ENCODE results near the gene MAT2B. TPM values are rescaled to one million over a fixed set of nuclear protein-coding genes. Genes with fewer than 3 reads are reported as not detected.

Gene MAT2B
- total and polyA plus RNA-seq, 2 of the 13 experiments (the other 11 are each of a cell fraction or from before 2014, with no cell fraction given): 20.2 to 37.1 TPM

DNA sequence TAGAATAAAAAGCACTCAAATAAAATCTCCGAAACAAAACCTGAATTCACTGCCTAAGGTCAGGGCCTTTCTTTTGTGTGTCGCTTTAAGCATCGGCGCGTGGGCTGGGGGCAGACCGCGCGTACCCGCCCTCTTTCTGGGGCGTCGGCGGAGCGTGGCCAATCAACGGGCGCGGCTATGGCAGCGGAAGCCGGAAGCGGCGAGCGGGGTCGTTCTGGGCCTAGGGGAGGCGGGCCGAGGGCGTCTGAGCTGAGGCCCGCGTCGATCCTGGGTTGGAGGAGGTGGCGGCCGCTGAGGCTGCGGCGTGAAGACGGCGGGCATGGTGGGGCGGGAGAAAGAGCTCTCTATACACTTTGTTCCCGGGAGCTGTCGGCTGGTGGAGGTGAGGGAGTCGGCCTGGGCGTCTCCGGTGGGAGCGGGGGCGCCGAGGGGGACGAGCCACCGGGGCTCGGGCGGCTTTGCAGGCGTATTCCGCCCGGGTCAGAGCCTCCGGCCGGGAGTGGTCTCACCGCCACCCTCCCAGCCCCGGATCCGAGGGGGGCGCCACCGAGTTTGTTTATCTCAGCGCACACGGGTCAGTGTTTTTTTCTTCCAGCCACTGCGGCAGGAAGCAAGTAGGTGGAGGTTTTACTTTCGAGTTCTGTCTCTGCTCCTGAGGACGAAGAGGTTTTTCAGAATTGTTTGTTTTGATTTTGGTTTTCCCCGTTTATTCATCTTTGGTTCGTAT lies at the start of gene MAT2B (continued):
- no peak for TF ChIP-seq HNF1A (IDR thresholded peaks at IDR 0.05; ENCODE audit: low read depth)
- TF ChIP-seq HNF1A (CRISPR knock-in tag; IDR thresholded peaks at IDR 0.05; ENCODE audit: borderline replicate concordance): peak; percentile 44; the same call in 1 of the 2 replicates
- peak; percentile 28; the same call in 1 of the 2 replicates for TF ChIP-seq GZF1 (CRISPR knock-in tag; IDR thresholded peaks at IDR 0.05)
- TF ChIP-seq SP5 (CRISPR knock-in tag; IDR thresholded peaks at IDR 0.05; ENCODE audit: borderline replicate concordance, low read depth): peak; percentile 63
- no peak for TF ChIP-seq MBD4 (IDR thresholded peaks at IDR 0.05; ENCODE audit: borderline replicate concordance, low read length)
- TF ChIP-seq, protein P1, sequence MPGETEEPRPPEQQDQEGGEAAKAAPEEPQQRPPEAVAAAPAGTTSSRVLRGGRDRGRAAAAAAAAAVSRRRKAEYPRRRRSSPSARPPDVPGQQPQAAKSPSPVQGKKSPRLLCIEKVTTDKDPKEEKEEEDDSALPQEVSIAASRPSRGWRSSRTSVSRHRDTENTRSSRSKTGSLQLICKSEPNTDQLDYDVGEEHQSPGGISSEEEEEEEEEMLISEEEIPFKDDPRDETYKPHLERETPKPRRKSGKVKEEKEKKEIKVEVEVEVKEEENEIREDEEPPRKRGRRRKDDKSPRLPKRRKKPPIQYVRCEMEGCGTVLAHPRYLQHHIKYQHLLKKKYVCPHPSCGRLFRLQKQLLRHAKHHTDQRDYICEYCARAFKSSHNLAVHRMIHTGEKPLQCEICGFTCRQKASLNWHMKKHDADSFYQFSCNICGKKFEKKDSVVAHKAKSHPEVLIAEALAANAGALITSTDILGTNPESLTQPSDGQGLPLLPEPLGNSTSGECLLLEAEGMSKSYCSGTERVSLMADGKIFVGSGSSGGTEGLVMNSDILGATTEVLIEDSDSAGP (CRISPR knock-in tag; IDR thresholded peaks at IDR 0.05; ENCODE audit: borderline replicate concordance): peak; percentile 100
- TF ChIP-seq NR2C2 (CRISPR knock-in tag; IDR thresholded peaks at IDR 0.05; ENCODE audit: borderline replicate concordance): peak; percentile 90
- TF ChIP-seq YEATS2 (CRISPR knock-in tag; IDR thresholded peaks at IDR 0.05; ENCODE audit: borderline replicate concordance): peak; percentile 79
- 0 out of 2 replicates have a peak, but pooled peaks have one; percentile 31 for TF ChIP-seq ZNF256 (CRISPR knock-in tag; conservative IDR thresholded peaks at IDR 0.05)
- peak; percentile 97 for TF ChIP-seq ELF4 (CRISPR knock-in tag; IDR thresholded peaks at IDR 0.05; ENCODE audit: borderline replicate concordance)
- TF ChIP-seq RAD51 (IDR thresholded peaks at IDR 0.05; ENCODE audit: borderline replicate concordance): no peak
- TF ChIP-seq BCL6 (CRISPR knock-in tag; IDR thresholded peaks at IDR 0.05): no peak; the same call in 1 of the 2 replicates
- TF ChIP-seq ZNF788 (CRISPR knock-in tag; IDR thresholded peaks at IDR 0.05; ENCODE audit: borderline replicate concordance): peak; percentile 60; the same call in 1 of the 2 replicates
- peak; percentile 13; the same call in 1 of the 2 replicates for TF ChIP-seq ZNF12 (CRISPR knock-in tag; IDR thresholded peaks at IDR 0.05)
- peak; percentile 92 for TF ChIP-seq SRSF1 (optimal IDR thresholded peaks at IDR 0.05; ENCODE audit: low read depth, low read length)
- 0 out of 2 replicates have a peak, but pooled peaks have one; percentile 66 for TF ChIP-seq MAF1 (CRISPR knock-in tag; IDR thresholded peaks at IDR 0.05; ENCODE audit: borderline replicate concordance)
- peak; percentile 93 for TF ChIP-seq NR0B2 (CRISPR knock-in tag; IDR thresholded peaks at IDR 0.05)
- TF ChIP-seq, protein P2, sequence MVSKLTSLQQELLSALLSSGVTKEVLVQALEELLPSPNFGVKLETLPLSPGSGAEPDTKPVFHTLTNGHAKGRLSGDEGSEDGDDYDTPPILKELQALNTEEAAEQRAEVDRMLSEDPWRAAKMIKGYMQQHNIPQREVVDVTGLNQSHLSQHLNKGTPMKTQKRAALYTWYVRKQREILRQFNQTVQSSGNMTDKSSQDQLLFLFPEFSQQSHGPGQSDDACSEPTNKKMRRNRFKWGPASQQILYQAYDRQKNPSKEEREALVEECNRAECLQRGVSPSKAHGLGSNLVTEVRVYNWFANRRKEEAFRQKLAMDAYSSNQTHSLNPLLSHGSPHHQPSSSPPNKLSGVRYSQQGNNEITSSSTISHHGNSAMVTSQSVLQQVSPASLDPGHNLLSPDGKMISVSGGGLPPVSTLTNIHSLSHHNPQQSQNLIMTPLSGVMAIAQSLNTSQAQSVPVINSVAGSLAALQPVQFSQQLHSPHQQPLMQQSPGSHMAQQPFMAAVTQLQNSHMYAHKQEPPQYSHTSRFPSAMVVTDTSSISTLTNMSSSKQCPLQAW (CRISPR knock-in tag; IDR thresholded peaks at IDR 0.05): no peak; the same call in 1 of the 2 replicates
- TF ChIP-seq ZNF674 (CRISPR knock-in tag; IDR thresholded peaks at IDR 0.05; ENCODE audit: low read depth): no peak
